Keratinocyte (primary cell): Measurements from ENCODE around the gene VPS35L. TPM values are rescaled to one million over a fixed set of nuclear protein-coding genes. Genes with fewer than 3 reads are reported as not detected.

ENCODE experiments used
- DNase-seq: peaks from one replicate; pipeline ENCODE4 v3.0.0-alpha.2; 2011; ENCODE audit warnings: low read depth, missing footprints, low spot score
- FAIRE-seq: peaks from 2 replicates; lab custom pipeline; 2011; peaks lifted over from hg19 to GRCh38; lab: Jason Lieb, UNC
- H2AFZ ChIP-seq: 2 replicates; pipeline ENCODE4 v1.6.0; 2012; ENCODE audit warnings: low read length, control low read depth, inconsistent platforms; ENCODE audit not compliant: control insufficient read depth
- H3K27ac ChIP-seq: 2 replicates; pipeline ENCODE4 v1.5.1; 2011; ENCODE audit warnings: low read length; ENCODE audit not compliant: control insufficient read depth, insufficient read depth
- H3K27me3 ChIP-seq: 3 replicates; pipeline ENCODE4 v1.6.0; 2011; ENCODE audit warnings: low read length; ENCODE audit not compliant: control insufficient read depth, insufficient read depth; ENCODE audit errors: extremely low read depth
- H3K36me3 ChIP-seq, 2 experiments: 2 replicates in 1 of 2; 3 replicates in 1 of 2; pipeline ENCODE4 v1.5.1; 2011; ENCODE audit warnings: low read length in 2 of 2, mild to moderate bottlenecking in 1 of 2; ENCODE audit not compliant: control insufficient read depth in 2 of 2, insufficient read depth in 2 of 2; ENCODE audit errors: extremely low read depth in 1 of 2
- H3K4me1 ChIP-seq: 3 replicates; pipeline ENCODE4 v1.5.1; 2011; ENCODE audit warnings: low read length; ENCODE audit not compliant: control insufficient read depth, insufficient read depth; ENCODE audit errors: extremely low read depth
- H3K4me2 ChIP-seq: 3 replicates; pipeline ENCODE4 v1.6.0; 2011; ENCODE audit warnings: low read depth, low read length; ENCODE audit not compliant: control insufficient read depth, insufficient read depth; ENCODE audit errors: extremely low read depth
- H3K4me3 ChIP-seq, 3 experiments: fragments of 200-600 bp in 1 of 3; sonication (generic) in 1 of 3; 2 replicates in 2 of 3; 3 replicates in 1 of 3; pipeline ENCODE4 v1.5.1; 2011 to 2016; ENCODE audit warnings: low read length in 3 of 3, mild to moderate bottlenecking in 3 of 3, control low read depth in 2 of 3, inconsistent platforms in 1 of 3, low read depth in 1 of 3, mixed read lengths in 1 of 3, mixed run types in 1 of 3, moderate library complexity in 1 of 3; ENCODE audit not compliant: control insufficient read depth in 2 of 3, insufficient read depth in 2 of 3; ENCODE audit errors: extremely low read depth in 1 of 3
- H3K79me2 ChIP-seq: 2 replicates; pipeline ENCODE4 v1.6.0; 2012; ENCODE audit warnings: low read length; ENCODE audit not compliant: control insufficient read depth, insufficient read depth
- H3K9ac ChIP-seq: 3 replicates; pipeline ENCODE4 v1.6.0; 2011; ENCODE audit warnings: low read length; ENCODE audit not compliant: control insufficient read depth, insufficient read depth; ENCODE audit errors: extremely low read depth
- H3K9me1 ChIP-seq: 3 replicates; pipeline ENCODE4 v1.6.0; 2011; ENCODE audit warnings: low read length; ENCODE audit not compliant: control insufficient read depth, insufficient read depth; ENCODE audit errors: extremely low read depth
- H3K9me3 ChIP-seq: 2 replicates; pipeline ENCODE4 v1.5.1; 2012; ENCODE audit warnings: low read depth, low read length; ENCODE audit not compliant: control insufficient read depth
- H4K20me1 ChIP-seq: 3 replicates; pipeline ENCODE4 v1.6.0; 2011; ENCODE audit warnings: low read length; ENCODE audit not compliant: control insufficient read depth, insufficient read depth; ENCODE audit errors: extremely low read depth
- CTCF ChIP-seq, 3 experiments: IDR thresholded peaks in 1 of 3; conservative IDR thresholded peaks in 1 of 3; optimal IDR thresholded peaks in 1 of 3; 2 replicates in 2 of 3; 3 replicates in 1 of 3; pipeline versions ENCODE3 to v1.5.1; 2011; ENCODE audit warnings: low read length in 3 of 3, mild to moderate bottlenecking in 3 of 3, moderate library complexity in 2 of 3, control low read depth in 1 of 3, inconsistent platforms in 1 of 3; ENCODE audit not compliant: insufficient read depth in 2 of 3; ENCODE audit errors: extremely low read depth in 1 of 3
- EZH2 ChIP-seq: IDR thresholded peaks from one replicate; pipeline ENCODE4 v1.6.1; 2012; ENCODE audit warnings: inconsistent platforms, mild to moderate bottlenecking, low read length, moderate library complexity
- dilution Hi-C: fragments of 300-500 bp; cut with MboI; formaldehyde crosslinking; loops from one replicate; pipeline ENCODE4 v1.7.0; 2020; ENCODE audit warnings: low sequenced_read_pairs; ENCODE audit not compliant: extremely low pct_ligation_motif_present
- polyA plus RNA-seq, 5 experiments: library from polyadenylated mRNA; depleted of rRNA in 3 of 5; stranded (reverse) in 3 of 5; stranded (forward) in 1 of 5; unstranded in 1 of 5; fragments of >200 nt; gene quantifications; 1 replicate in 1 of 5; 2 replicates in 3 of 5; 3 replicates in 1 of 5; pipeline versions ENCODE4 v1.2.1 to v1.2.3, GENCODE V29; 2011 to 2012; ENCODE audit warnings: missing spikeins in 2 of 5, low read depth in 1 of 5, low replicate concordance in 1 of 5

VPS35L gene
- polyA plus RNA-seq, 1 donor (not counting 4 experiments of a cell fraction or from before 2014, with no cell fraction given), result 22.1 TPM

GRCh38 chr16:19604911-19605310 is 49.4 kb downstream of the VPS35L start:
- H3K9me3 ChIP-seq, result no peaks in the 10 kb centered on the region
- H3K4me2 ChIP-seq, result no peak overlapping the region
- no peak overlapping the region for H3K4me3 ChIP-seq
- H2AFZ ChIP-seq, result no peak overlapping the region
- H3K79me2 ChIP-seq, result no peaks in the 10 kb centered on the region
- no peaks in the 10 kb centered on the region for H3K9me1 ChIP-seq
- H3K27me3 ChIP-seq, result no peaks in the 10 kb centered on the region
- no peaks in the 10 kb centered on the region for H4K20me1 ChIP-seq
- no peaks in the 10 kb centered on the region for H3K4me1 ChIP-seq
- FAIRE-seq (no peak), DNase-seq (no peak)
- TF ChIP-seq EZH2 (no peak), CTCF (optimal IDR thresholded peaks at IDR 0.05 in 1 of 3, IDR thresholded peaks at IDR 0.05 in 1 of 3, conservative IDR thresholded peaks at IDR 0.05 in 1 of 3; ENCODE audit: extremely low read depth in 1 of 3, insufficient read depth in 2 of 3, low read length in 3 of 3) (no peak)
- no peak overlapping the region for H3K27ac ChIP-seq
- dilution Hi-C loops, result no loop called here
- no peak overlapping the region for H3K9ac ChIP-seq
- peaks cover 4 to 5% of the 10 kb centered on the region in 2 experiments for H3K36me3 ChIP-seq

GRCh38 chr16:19605701-19606100 is 50.2 kb downstream of the VPS35L start:
- no peak overlapping the region for H2AFZ ChIP-seq
- no peaks in the 10 kb centered on the region for H4K20me1 ChIP-seq
- no peak overlapping the region for H3K9ac ChIP-seq
- H3K9me3 ChIP-seq, result no peaks in the 10 kb centered on the region
- H3K79me2 ChIP-seq, result no peaks in the 10 kb centered on the region
- DNase-seq, result no peak
- peaks cover 5% of the 10 kb centered on the region in 2 experiments for H3K36me3 ChIP-seq
- no peak overlapping the region for H3K4me3 ChIP-seq
- dilution Hi-C loops, result no loop called here
- no peak overlapping the region for H3K27ac ChIP-seq
- no peaks in the 10 kb centered on the region for H3K27me3 ChIP-seq
- no peak overlapping the region for H3K4me2 ChIP-seq
- no peaks in the 10 kb centered on the region for H3K4me1 ChIP-seq
- no peak for FAIRE-seq
- TF ChIP-seq EZH2, result no peak
- no peak for TF ChIP-seq CTCF (optimal IDR thresholded peaks at IDR 0.05 in 1 of 3, IDR thresholded peaks at IDR 0.05 in 1 of 3, conservative IDR thresholded peaks at IDR 0.05 in 1 of 3; ENCODE audit: extremely low read depth in 1 of 3, insufficient read depth in 2 of 3, low read length in 3 of 3)
- no peaks in the 10 kb centered on the region for H3K9me1 ChIP-seq
